H1 (cell line): ENCODE measurements around the gene ZNF283. TPM values are rescaled to one million over a fixed set of nuclear protein-coding genes. Genes with fewer than 3 reads are reported as not detected.

Experiments used
- CTCF ChIA-PET: fragments of 300-600 bp; sonication (Branson Sonifier 250); formaldehyde crosslinking; loops from one replicate; lab custom pipeline; 2021; ENCODE audit not compliant: partially characterized antibody; lab: Charles Lee
- POLR2A ChIA-PET: fragments of 300-600 bp; sonication (Branson Sonifier 250); formaldehyde crosslinking; loops from one replicate; lab custom pipeline; 2021; ENCODE audit warnings: inconsistent platforms; ENCODE audit not compliant: partially characterized antibody; lab: Charles Lee
- DNase-seq, 2 experiments: peaks; one replicate each; pipeline versions ENCODE4 v3.0.0 to v3.0.0-alpha.2; 2010 to 2022; ENCODE audit warnings: low spot score in 2 of 2, low read depth in 1 of 2, mixed read lengths in 1 of 2
- FAIRE-seq: peaks from 2 replicates; lab custom pipeline; 2011; peaks lifted over from hg19 to GRCh38; lab: Jason Lieb, UNC
- H2AFZ ChIP-seq: 2 replicates; pipeline ENCODE4 v1.8.1; 2012; ENCODE audit warnings: low read length, inconsistent platforms
- H2AK5ac ChIP-seq: 2 replicates; pipeline ENCODE4 v1.6.1; 2013; ENCODE audit warnings: low read depth, low read length
- H2BK120ac ChIP-seq: replicated peaks from 2 replicates; pipeline ENCODE3; 2013; ENCODE audit warnings: low read depth, low read length, inconsistent platforms
- H2BK12ac ChIP-seq: 2 replicates; pipeline ENCODE4 v1.6.1; 2013; ENCODE audit warnings: low read depth, low read length
- H2BK15ac ChIP-seq: 2 replicates; pipeline ENCODE4 v1.6.1; 2013; ENCODE audit warnings: low read length
- H2BK20ac ChIP-seq: 2 replicates; pipeline ENCODE4 v1.6.1; 2013; ENCODE audit warnings: low read length
- H2BK5ac ChIP-seq: 2 replicates; pipeline ENCODE4 v1.6.1; 2013; ENCODE audit warnings: low read depth, low read length
- H3K14ac ChIP-seq: 2 replicates; pipeline ENCODE4 v1.6.1; 2013; ENCODE audit warnings: inconsistent platforms; ENCODE audit not compliant: insufficient read length
- H3K18ac ChIP-seq: 2 replicates; pipeline ENCODE4 v1.6.1; 2013; ENCODE audit warnings: low read length; ENCODE audit errors: extremely low read depth
- H3K23ac ChIP-seq: 2 replicates; pipeline ENCODE4 v1.6.1; 2013; ENCODE audit warnings: inconsistent platforms; ENCODE audit not compliant: insufficient read length
- H3K23me2 ChIP-seq: 2 replicates; pipeline ENCODE4 v1.6.1; 2013; ENCODE audit warnings: low read depth, low read length
- H3K27ac ChIP-seq: 2 replicates; pipeline ENCODE4 v1.6.1; 2011; ENCODE audit warnings: low read depth, low read length, inconsistent platforms
- H3K27me3 ChIP-seq, 4 experiments: replicated peaks in 1 of 4; 1 replicate in 1 of 4; 2 replicates in 3 of 4; pipeline versions ENCODE4 v1.6.1 to v1.8.1; 2011 to 2013; ENCODE audit warnings: low read length in 3 of 4, mild to moderate bottlenecking in 3 of 4, inconsistent platforms in 2 of 4, mixed read lengths in 2 of 4, moderate library complexity in 1 of 4; ENCODE audit not compliant: control insufficient read depth in 3 of 4, insufficient read depth in 3 of 4; ENCODE audit errors: extremely low read depth in 1 of 4
- H3K36me3 ChIP-seq, 4 experiments: 2 replicates each; pipeline versions ENCODE4 v1.6.1 to v1.8.1; 2011 to 2013; ENCODE audit warnings: mild to moderate bottlenecking in 4 of 4, low read length in 3 of 4, moderate library complexity in 2 of 4, control low read depth in 1 of 4, inconsistent platforms in 1 of 4; ENCODE audit not compliant: insufficient read depth in 4 of 4, control insufficient read depth in 2 of 4
- H3K4ac ChIP-seq: replicated peaks from 2 replicates; pipeline ENCODE3; 2013; ENCODE audit warnings: low read length, low read depth, mixed read lengths, inconsistent platforms; ENCODE audit not compliant: insufficient read length
- H3K4me1 ChIP-seq, 4 experiments: replicated peaks in 1 of 4; 1 replicate in 1 of 4; 2 replicates in 3 of 4; pipeline versions ENCODE4 v1.6.1 to v1.8.1; 2011 to 2013; ENCODE audit warnings: low read length in 3 of 4, inconsistent platforms in 2 of 4, mixed read lengths in 1 of 4; ENCODE audit not compliant: insufficient read depth in 4 of 4, control insufficient read depth in 3 of 4
- H3K4me2 ChIP-seq, 2 experiments: 2 replicates each; pipeline versions ENCODE4 v1.6.1 to v1.8.1; 2011 to 2013; ENCODE audit warnings: low read depth in 2 of 2, low read length in 2 of 2, control low read depth in 1 of 2, inconsistent platforms in 1 of 2, mild to moderate bottlenecking in 1 of 2; ENCODE audit not compliant: insufficient read depth in 1 of 2
- H3K4me3 ChIP-seq, 4 experiments: fragments of 200-600, 300-600 bp in 1 of 4; sonication (generic), shearing (Covaris generic), sonication (Bioruptor Twin) in 1 of 4; 2 replicates each; pipeline versions ENCODE4 v1.5.1 to v1.8.1; 2011 to 2016; ENCODE audit warnings: low read length in 4 of 4, low read depth in 3 of 4, control low read depth in 2 of 4, inconsistent platforms in 2 of 4, mild to moderate bottlenecking in 2 of 4, mixed read lengths in 1 of 4, moderate library complexity in 1 of 4; ENCODE audit not compliant: insufficient read depth in 2 of 4; ENCODE audit errors: extremely low read depth in 1 of 4
- H3K56ac ChIP-seq: replicated peaks from 2 replicates; pipeline ENCODE3; 2013; ENCODE audit warnings: low read depth, mild to moderate bottlenecking, mixed read lengths, low read length, inconsistent platforms; ENCODE audit not compliant: insufficient read length
- H3K79me1 ChIP-seq: 2 replicates; pipeline ENCODE4 v1.6.1; 2013; ENCODE audit warnings: low read depth, low read length, control low read depth
- H3K79me2 ChIP-seq, 2 experiments: 2 replicates each; pipeline versions ENCODE4 v1.6.1 to v1.8.1; 2012 to 2013; ENCODE audit warnings: low read length in 2 of 2, mild to moderate bottlenecking in 2 of 2, inconsistent platforms in 1 of 2; ENCODE audit not compliant: insufficient read depth in 2 of 2, control insufficient read depth in 1 of 2
- H3K9ac ChIP-seq, 4 experiments: replicated peaks in 1 of 4; 1 replicate in 1 of 4; 2 replicates in 3 of 4; pipeline versions ENCODE4 v1.6.1 to v1.8.1; 2011 to 2013; ENCODE audit warnings: low read depth in 3 of 4, low read length in 3 of 4, control low read depth in 2 of 4, mild to moderate bottlenecking in 2 of 4, moderate library complexity in 2 of 4, inconsistent platforms in 1 of 4; ENCODE audit errors: extremely low read depth in 1 of 4
- H3K9me3 ChIP-seq, 2 experiments: 2 replicates each; pipeline versions ENCODE4 v1.6.1 to v1.8.1; 2012 to 2013; ENCODE audit warnings: mild to moderate bottlenecking in 2 of 2, moderate library complexity in 2 of 2, control low read depth in 1 of 2, inconsistent platforms in 1 of 2, low read depth in 1 of 2, low read length in 1 of 2, mixed read lengths in 1 of 2; ENCODE audit not compliant: insufficient read depth in 2 of 2
- H4K20me1 ChIP-seq, 2 experiments: replicated peaks in 1 of 2; 2 replicates each; pipeline versions ENCODE3 to v1.8.1; 2011 to 2013; ENCODE audit warnings: inconsistent platforms in 2 of 2, low read length in 2 of 2, mild to moderate bottlenecking in 1 of 2; ENCODE audit not compliant: insufficient read depth in 2 of 2, control insufficient read depth in 1 of 2
- H4K5ac ChIP-seq: 2 replicates; pipeline ENCODE4 v1.6.1; 2013; ENCODE audit warnings: low read length, low read depth, mixed read lengths, inconsistent platforms; ENCODE audit not compliant: insufficient read length
- H4K8ac ChIP-seq: 2 replicates; pipeline ENCODE4 v1.8.0; 2013; ENCODE audit warnings: mild to moderate bottlenecking, moderate library complexity, low read length, inconsistent platforms; ENCODE audit not compliant: insufficient read depth; ENCODE audit errors: extremely low read depth
- H4K91ac ChIP-seq: replicated peaks from 2 replicates; pipeline ENCODE3; 2013; ENCODE audit warnings: low read length, mixed read lengths, inconsistent platforms; ENCODE audit not compliant: insufficient read length
- CEBPB ChIP-seq: IDR thresholded peaks from 2 replicates; pipeline ENCODE4 v1.6.1; 2012; ENCODE audit warnings: low read depth, low read length
- RAD21 ChIP-seq, 2 experiments: IDR thresholded peaks in 1 of 2; conservative IDR thresholded peaks in 1 of 2; 2 replicates each; pipeline ENCODE4 v1.6.1; 2011; ENCODE audit warnings: low read depth in 2 of 2, low read length in 2 of 2, improper control_type of control experiment in 1 of 2, inconsistent platforms in 1 of 2, mild to moderate bottlenecking in 1 of 2, moderate library complexity in 1 of 2
- WGBS, 2 experiments: shearing (Covaris generic) in 1 of 2; methylation state at CpG; one replicate each; pipeline versions ENCODE4 v1.1.6 to v1.1.7; 2013 to 2015; ENCODE audit warnings: low lambda C conversion rate in 2 of 2, mixed read lengths in 2 of 2, inconsistent platforms in 1 of 2, low coverage in 1 of 2, missing lambda C conversion rate in 1 of 2; ENCODE audit not compliant: insufficient replicate concordance in 2 of 2, insufficient coverage in 1 of 2, insufficient read length in 1 of 2; ENCODE audit errors: extremely low coverage in 1 of 2, missing lambda C conversion rate in 1 of 2; 5-methylcytosine and 5-hydroxymethylcytosine counted together
- polyA plus RNA-seq, 7 experiments: library from polyadenylated mRNA; depleted of rRNA in 3 of 7; stranded (reverse) in 5 of 7; unstranded in 2 of 7; fragments of >200 nt in 5 of 7; fragments of 200-250 nt in 2 of 7; gene quantifications; 1 replicate in 5 of 7; 2 replicates in 1 of 7; 4 replicates in 1 of 7; pipeline versions ENCODE4 v1.2.1 to v1.2.3, GENCODE V29; 2011 to 2013; ENCODE audit warnings: missing spikeins in 2 of 7, mixed read lengths in 2 of 7
- total RNA-seq: library from RNA; stranded (reverse); fragmentation: NEBNext Ultra II Directional; extraction: Animal tissue kit (Norgen Biotek cat#: 25700); gene quantifications from 2 replicates; pipeline ENCODE4 v1.2.1, GENCODE V29; 2021

The ZNF283 gene
- total and polyA plus RNA-seq, 2 of the 8 experiments (the other 6 are each of a cell fraction or from before 2014, with no cell fraction given) = 1.1 to 4.3 TPM

- Histone ChIP-seq H3K4me1 (no peaks in the 10 kb centered on the region), H2BK5ac (no peak overlapping the region), H3K36me3 (0 out of 8 replicates have a peak, but pooled peaks cover 0 to 3% (median 0%) of the 10 kb centered on the region in 4 experiments), H3K27ac (no peak overlapping the region), H3K56ac (no peak overlapping the region), H2BK20ac (no peak overlapping the region), H2BK15ac (no peak overlapping the region), H4K5ac (no peak overlapping the region), H4K20me1 (no peaks in the 10 kb centered on the region), H2AK5ac (no peak overlapping the region), H2BK12ac (no peak overlapping the region), H3K23me2 (no peaks in the 10 kb centered on the region), H2BK120ac (no peak overlapping the region), H3K27me3 (no peaks in the 10 kb centered on the region), H3K9me3 (peaks cover 44 to 46% of the 10 kb centered on the region in 2 experiments), H3K14ac (no peak overlapping the region), H4K91ac (no peak overlapping the region), H3K4me2 (no peak overlapping the region), H3K18ac (no peak overlapping the region), H3K23ac (no peak overlapping the region), H4K8ac (no peak overlapping the region), H3K9ac (no peak overlapping the region), H3K79me2 (no peaks in the 10 kb centered on the region), H3K79me1 (no peaks in the 10 kb centered on the region), H2AFZ (no peak overlapping the region), H3K4ac (no peak overlapping the region), H3K4me3 (no peak overlapping the region)
- FAIRE-seq (no peak), DNase-seq (no peak)
- ChIA-PET POLR2A (no interaction called here), CTCF (no interaction called here)
- no peak for TF ChIP-seq RAD21 (IDR thresholded peaks at IDR 0.05 in 1 of 2, conservative IDR thresholded peaks at IDR 0.05 in 1 of 2; ENCODE audit: low read depth in 2 of 2, low read length in 2 of 2)
- TF ChIP-seq CEBPB = peak; percentile 82; the same call in 1 of the 2 replicates
- WGBS, 2 experiments = 88% methylated on average over 5 of the region's 5 CpGs; no CpG with 5 or more reads in 1 of the 2 experiments
These were observed 53.4 kb downstream of the ZNF283 start for GRCh38 chr19:43880483-43880882.
